Left colon (tissue), 2 donors: ENCODE results near the gene TDRD3. TPM values are rescaled to one million over a fixed set of nuclear protein-coding genes. Genes with fewer than 3 reads are reported as not detected.
"Not testable (repeated sequence)": the region's sequence is repeated elsewhere in the genome, so short reads cannot be mapped to it uniquely, and the experiment has no call there.

ENCODE experiments used
- ATAC-seq: fragments of 200-7000 bp; cut with Tn5 transposase; one replicate; pipeline ENCODE4 v1.9.1; 2020; ENCODE audit warnings: mild to moderate bottlenecking, moderate library complexity
- DNase-seq, 2 donors: peaks; one replicate each; pipeline ENCODE4 v3.0.0-alpha.2; 2020
- intact Hi-C, 2 donors: fragments of 100-400 bp; cut with DNase I in 1 of 2; cut with micrococcal nuclease in 1 of 2; formaldehyde crosslinking; loops; one replicate each; pipeline versions ENCODE4 v1.11.2 to v1.14.0; 2022; cut with DNase I, micrococcal nuclease
- long read RNA-seq: library from polyadenylated mRNA; unstranded; transcript quantifications from one replicate; pipeline ENCODE4 v2.0.0, GENCODE V29; 2021
- total RNA-seq, 2 donors: library from RNA; stranded (reverse); fragmentation: NEBNext Ultra II Directional; extraction: Animal tissue kit (Norgen Biotek cat#: 25700); gene quantifications; one replicate each; pipeline ENCODE4 v1.2.1, GENCODE V29; 2021
- donor health status: DM: no; HTN: no; CAD: no.
- donor health status: DM: yes; HTN: yes; CAD: no.

The TDRD3 gene
- total RNA-seq = 10 to 100 TPM; 31.0 to 31.9 TPM
- long read RNA-seq, partial matches to known transcripts = 1 of 8 reads
- long read RNA-seq, other reads (novel, unspliced or antisense) = 7 of 8 reads

DNA sequence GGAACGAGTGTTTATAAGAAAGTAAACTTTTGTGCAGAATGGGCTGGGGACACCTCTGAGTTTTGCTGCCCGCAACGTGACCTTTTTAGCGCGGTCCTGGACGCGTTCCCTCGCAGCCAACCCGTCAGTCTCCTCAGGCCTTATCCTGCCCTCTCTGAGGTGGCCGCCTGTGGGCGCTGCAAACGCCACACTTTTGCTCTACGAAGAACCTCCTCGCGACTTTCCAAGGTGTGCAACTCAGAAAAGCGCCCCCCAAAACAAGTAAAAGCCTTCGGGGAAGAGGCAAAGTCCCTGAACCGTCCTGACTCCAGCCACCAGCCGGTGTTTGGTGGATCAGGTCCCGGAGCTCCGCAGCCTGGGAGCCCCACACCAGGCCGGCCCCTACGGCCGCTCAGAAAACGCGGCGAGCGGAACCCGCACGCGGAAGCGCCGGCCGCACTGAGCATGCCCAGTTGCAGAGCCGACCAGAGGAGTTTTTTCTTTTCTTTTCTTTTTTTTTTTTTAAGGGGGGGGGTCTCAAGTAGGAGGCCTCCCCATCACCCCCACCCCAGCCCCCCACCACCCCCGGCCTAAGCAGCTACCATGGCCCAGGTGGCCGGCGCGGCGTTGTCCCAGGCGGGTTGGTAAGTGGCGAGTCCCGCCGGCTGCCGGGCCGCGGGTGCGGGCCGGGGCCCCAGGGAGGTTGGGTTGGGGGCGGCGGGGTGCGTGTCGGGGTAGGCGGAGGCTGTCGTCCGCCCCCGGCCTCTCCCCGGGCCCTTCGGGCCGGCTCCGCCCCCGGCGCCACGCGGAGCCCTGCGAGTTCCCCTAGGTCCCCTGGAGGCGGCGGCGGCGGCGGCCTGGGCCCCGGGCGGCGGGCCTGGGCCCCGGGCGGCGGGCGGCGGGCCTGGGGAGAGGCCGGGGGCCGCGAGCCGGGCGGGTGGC is at the start of gene TDRD3:
TSS of gene TDRD3 (plus strand) at position 438 of the 921 bp plus-strand sequence. CDS start at position 583, 145 bp downstream.
- DNase-seq (peak; percentile 85 to 87), ATAC-seq (peak; percentile 72)
- intact Hi-C loops = no loop called here

- no peak for DNase-seq
- no peak for ATAC-seq
- intact Hi-C loops = loop anchor here in 1 of 2 donors (10.0 kb wide), 1 partner anchor 77 kb away; no protein-coding TSS in a partner anchor
Measured at GRCh38 chr13:60347690-60348089, 49.3 kb upstream of the TDRD3 start.

DNA sequence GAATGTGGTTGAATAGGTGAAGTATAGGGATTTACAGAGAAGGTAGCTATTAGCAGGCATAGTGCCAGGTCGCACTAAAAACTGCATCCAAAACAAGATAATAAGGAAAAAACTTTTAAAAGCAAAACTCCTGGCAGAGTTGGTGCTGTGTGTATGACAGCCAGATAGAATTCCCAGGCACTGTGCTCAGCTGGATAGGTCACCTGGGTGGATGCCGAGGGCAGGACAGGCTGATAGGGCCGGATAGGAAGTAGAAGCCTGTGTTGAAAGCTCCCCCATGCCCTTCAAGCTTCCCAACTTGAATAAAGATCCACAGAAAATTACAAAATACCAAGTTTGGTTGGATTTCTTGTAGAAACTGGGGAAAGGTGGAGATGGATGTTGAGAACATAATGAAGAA is 48.9 kb upstream of the TDRD3 start:
- intact Hi-C loops = loop anchor here in 1 of 2 donors (10.0 kb wide), 1 partner anchor 77 kb away; no protein-coding TSS in a partner anchor
- no peak for ATAC-seq
- DNase-seq = no peak

DNA sequence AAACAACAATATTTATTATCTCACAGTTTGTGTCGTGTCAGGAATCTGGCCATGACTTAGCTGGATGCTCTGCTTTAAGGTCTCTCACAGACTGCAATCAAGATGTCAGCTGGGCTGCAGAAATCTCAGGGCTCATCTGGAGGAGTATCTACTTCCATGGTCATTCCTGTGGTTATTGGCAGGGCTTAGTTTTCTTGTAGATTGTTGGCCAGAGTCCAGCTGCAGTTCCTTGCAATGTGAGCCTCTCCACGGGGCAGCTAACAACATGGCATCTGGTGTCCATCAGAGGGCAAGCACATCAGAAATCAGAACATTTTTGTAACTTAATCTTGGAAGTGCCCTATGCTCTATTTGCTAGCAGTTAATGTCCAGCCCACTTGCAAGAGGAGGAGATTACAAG is 45.7 kb upstream of the TDRD3 start:
- no peak for ATAC-seq
- DNase-seq = no peak
- intact Hi-C loops = no loop called here

DNA sequence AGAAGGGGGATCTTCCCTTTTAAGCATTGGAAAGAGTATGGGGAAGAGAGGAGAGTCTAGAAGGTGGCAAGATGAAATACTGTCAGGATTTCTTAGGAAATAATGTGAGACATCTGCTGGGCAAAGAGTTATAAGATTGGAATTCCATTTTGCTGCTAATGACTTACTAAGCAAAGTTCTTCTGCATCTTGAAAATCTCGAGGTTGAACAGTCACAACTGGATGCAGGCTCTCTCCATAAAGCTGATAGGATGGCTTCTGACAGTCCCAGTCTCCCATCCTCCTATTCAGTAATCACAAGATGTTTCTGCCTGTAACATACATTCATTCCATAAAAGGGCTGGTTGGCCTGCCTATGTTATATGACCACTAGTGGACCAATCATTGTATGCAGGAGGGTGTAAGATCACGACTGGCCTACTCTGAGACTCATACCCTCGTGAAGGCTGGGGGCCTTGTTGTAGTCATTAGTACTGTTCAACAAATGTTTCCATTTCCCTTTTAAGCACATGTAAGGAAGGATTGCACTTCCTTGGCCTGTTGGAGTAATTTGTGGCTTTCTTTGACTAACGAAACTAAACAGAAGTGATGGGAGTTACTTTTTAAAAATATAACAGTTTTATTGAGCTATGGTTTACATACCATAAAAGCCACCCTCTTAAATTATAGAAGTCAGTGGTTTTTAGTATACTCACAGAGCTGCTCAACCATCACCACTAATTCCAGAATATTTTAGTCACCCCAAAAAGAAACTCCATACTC is 45.0 kb upstream of the TDRD3 start:
- DNase-seq (no peak), ATAC-seq (no peak)
- intact Hi-C loops = no loop called here

DNA sequence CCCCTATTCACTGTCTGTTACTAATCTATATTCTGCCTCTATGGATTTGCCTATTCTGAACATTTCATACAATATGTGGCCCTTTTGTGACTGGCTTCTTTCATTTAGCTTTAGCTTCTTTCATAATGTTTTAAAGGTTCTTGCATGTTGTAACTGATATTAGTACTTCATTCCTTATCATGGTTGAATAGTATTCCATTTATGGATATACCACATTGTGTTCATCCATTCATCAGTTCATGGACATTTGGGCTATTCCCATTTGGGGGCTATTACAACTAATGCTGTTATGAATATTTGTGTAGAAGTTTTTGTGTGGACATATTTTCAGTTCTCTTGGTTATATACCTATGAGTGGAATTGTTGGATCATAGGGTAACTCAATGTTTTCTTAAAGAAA is 44.4 kb upstream of the TDRD3 start:
- DNase-seq (no peak), ATAC-seq (no peak)
- intact Hi-C loops = no loop called here

DNA sequence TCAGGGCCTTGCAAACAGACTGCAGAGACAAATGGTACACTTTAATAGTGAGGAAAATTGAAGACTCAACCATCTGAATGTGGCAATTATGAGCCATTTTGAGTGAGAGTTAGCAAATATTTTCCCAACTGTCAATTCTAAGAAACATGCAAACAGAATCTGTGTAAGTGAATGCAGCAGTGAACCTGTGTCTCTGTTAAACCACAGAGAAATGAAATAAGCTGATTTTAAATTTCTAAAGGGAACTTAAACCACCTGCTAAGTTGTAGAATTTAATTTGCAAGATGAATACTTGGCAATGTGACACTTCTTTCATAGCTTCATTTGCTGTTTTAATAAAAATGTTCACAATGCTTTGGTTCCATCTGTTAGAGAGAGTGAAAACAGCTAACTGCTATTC is 42.0 kb upstream of the TDRD3 start:
- DNase-seq (no peak), ATAC-seq (no peak)
- intact Hi-C loops = no loop called here

- ATAC-seq (no peak), DNase-seq (no peak)
- intact Hi-C loops = no loop called here
Measured at GRCh38 chr13:60356970-60357369, 40.0 kb upstream of the TDRD3 start.

DNA sequence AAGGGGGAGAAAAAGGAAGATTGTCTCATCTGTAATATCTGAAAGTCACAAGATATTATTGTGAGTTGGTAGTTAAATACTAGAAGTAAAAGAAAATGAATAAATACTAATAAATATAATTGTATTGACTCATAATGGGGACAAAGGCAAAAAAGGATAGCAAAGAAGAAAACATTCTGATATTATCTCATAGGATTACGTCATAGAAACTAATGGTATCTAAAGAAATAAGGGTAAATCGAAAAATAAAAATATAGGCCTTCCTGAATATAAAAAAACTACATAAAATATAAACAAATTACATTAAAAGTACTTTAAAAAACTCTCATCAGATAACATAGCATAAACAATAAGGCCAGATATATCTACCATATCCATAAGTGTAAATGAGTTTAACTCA is 38.6 kb upstream of the TDRD3 start:
- DNase-seq = no peak
- intact Hi-C loops = no loop called here
- no peak for ATAC-seq

GRCh38 chr13:60363288-60363687 is 33.7 kb upstream of the TDRD3 start:
- intact Hi-C loops = no loop called here
- DNase-seq (no peak), ATAC-seq (no peak)

DNA sequence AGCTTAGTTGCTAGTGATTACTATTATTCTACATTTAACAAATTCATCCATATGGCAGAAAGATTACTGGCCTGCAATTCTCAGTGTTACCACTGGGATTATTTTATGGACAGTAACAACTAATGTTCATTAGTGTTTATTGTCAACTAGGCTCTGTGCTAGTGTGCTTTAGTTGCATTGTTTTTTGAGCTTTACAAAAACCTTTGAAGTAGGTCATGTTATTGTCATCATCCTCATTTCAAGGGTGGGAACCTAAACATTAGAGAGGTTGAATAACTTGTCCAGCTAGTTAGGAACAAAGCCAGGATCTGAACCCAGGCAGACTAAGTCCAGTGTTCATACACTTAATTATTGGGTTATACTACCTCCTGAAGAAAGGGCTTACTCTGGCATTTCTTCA is 27.8 kb upstream of the TDRD3 start:
- ATAC-seq = no peak
- intact Hi-C loops = no loop called here
- no peak for DNase-seq

DNA sequence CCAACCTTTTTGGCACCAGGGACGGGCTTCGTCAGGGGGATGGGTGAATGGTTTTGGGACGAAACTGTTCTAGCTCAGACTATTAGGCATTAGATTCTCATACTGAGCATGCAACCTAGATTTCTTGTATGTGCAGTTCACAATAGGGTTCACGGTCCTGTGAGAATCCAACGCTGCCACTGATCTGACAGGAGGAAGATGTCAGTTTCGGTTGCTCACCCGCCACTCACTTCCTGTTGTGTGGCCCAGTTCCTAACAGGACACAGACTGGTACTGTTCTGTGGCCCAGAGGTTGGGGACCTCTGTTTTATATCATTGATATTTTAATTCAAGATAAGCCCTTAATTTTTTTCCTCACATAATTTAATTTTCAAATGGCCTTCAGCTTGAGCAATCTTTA is 26.7 kb upstream of the TDRD3 start:
- DNase-seq = no peak
- no peak for ATAC-seq
- intact Hi-C loops = no loop called here

- intact Hi-C loops = no loop called here
- no peak for ATAC-seq
- no peak for DNase-seq
Measured at GRCh38 chr13:60372141-60372540, 24.9 kb upstream of the TDRD3 start.

GRCh38 chr13:60379282-60379681 is 17.7 kb upstream of the TDRD3 start:
- intact Hi-C loops = not testable (repeated sequence)

DNA sequence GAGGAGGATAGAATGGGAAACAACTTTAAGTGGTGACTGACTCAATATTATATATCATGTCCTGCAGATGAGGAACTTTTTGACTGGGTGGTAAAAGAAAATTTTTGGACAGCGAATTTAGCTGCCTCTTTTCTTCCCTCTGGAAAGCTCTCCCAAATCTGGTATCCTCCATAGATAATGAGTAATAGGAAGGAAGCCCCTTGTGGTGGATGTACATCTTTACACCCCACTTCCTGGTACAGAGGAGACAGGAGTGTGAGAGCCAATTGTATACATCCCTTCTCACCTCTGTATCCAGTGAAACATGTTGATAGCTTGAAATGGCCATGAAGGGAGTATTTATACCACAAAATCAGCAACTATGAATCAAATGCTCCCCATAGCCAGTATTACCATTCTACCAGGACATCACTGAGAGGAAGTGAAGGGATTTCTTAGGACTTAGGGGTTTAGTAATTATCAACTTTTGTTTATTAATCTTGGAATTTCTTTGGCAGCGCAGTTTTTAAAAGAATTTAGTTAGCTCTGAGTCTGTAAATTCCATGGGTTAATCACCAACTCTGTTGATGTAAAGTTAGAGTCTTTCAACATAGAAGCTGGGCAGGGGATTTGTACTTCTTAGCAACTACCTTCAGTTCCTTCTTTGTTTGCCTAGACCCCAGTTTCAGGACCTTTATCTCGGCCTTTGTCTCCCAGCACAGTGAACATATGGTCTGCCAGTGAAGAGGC is 17.0 kb upstream of the TDRD3 start:
- DNase-seq = no peak
- intact Hi-C loops = no loop called here
- no peak for ATAC-seq

More at GRCh38 chr13:60379282-60379681, 17.7 kb upstream of the TDRD3 start:
- not testable (repeated sequence) for DNase-seq, ATAC-seq

- ATAC-seq = no peak
- DNase-seq = no peak
- intact Hi-C loops = no loop called here
Measured at GRCh38 chr13:60384911-60385310, 12.1 kb upstream of the TDRD3 start.

DNA sequence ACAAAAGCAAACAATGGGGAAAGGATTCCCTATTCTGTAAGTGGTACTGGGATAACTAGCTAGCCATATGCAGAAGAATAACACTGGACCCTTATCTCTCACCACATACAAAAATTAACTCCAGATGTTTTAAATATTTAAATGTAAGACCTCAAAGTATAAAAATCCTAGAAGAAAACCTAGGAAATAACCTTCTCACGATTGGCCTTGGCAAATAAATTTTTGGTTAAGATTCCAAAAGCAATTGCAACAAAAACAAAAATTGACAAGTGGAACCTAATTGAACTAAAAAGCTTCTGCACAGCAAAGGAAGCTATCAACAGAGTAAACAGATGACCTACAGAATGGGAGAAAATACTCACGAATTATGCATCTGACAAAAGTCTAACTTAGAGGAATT is 10.8 kb upstream of the TDRD3 start:
- intact Hi-C loops = no loop called here
- no peak for DNase-seq
- ATAC-seq = no peak

DNA sequence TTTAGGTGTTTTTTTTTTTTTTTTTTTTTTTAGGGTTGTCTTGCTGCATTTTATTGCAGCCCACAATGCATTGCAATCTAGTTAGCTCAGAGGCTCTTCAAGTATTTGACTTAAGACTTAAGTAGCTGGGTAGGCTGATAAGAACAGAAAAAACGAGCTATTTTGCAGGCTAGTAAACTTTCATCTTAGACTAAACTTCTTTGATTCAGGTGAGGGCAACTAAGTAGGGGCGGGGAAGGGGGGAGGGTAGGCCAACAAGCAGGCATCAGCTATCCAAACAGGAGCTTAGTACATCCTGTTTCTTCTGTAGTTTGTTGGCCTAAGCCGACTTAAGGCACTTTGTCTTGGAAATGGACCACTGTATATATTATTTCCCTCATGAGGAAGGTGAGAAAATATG is 4.9 kb upstream of the TDRD3 start:
- DNase-seq (no peak), ATAC-seq (no peak)
- intact Hi-C loops = no loop called here
